HEK293 (cell line): Measurements from ENCODE around the gene HOXB1.

Experiments used
- CTCF ChIA-PET: fragments of 350-600 bp; formaldehyde crosslinking; extraction: SDS; loops from one replicate; lab custom pipeline; 2021; ENCODE audit warnings: antibody characterized with exemption; lab: Yijun Ruan, JAX
- POLR2A ChIA-PET: fragments of 300-600 bp; formaldehyde crosslinking; extraction: SDS; loops from one replicate; lab custom pipeline; 2020; ENCODE audit warnings: antibody characterized with exemption, inconsistent platforms; lab: Yijun Ruan, JAX
- H3K27ac ChIP-seq: fragments of 200-500 bp; sonication (Bioruptor generic); 2 replicates; pipeline ENCODE4 v1.5.1; 2014; ENCODE audit warnings: low read depth, low read length, control low read depth, inconsistent platforms; ENCODE audit errors: extremely low read depth
- H3K36me3 ChIP-seq, 2 experiments: fragments of 200-500 bp in 1 of 2; sonication (Bioruptor generic) in 1 of 2; 1 replicate in 1 of 2; 2 replicates in 1 of 2; pipeline ENCODE4 v1.5.1; 2014 to 2017; ENCODE audit warnings: inconsistent platforms in 2 of 2, low read length in 2 of 2; ENCODE audit not compliant: control insufficient read depth in 2 of 2, insufficient read depth in 1 of 2
- H3K4me1 ChIP-seq: fragments of 200-500 bp; sonication (Bioruptor generic); 2 replicates; pipeline ENCODE4 v1.5.1; 2014; ENCODE audit warnings: mild to moderate bottlenecking, low read length, inconsistent platforms; ENCODE audit not compliant: control insufficient read depth, insufficient read depth
- H3K4me3 ChIP-seq: 2 replicates; pipeline ENCODE4 v1.5.1; 2011; ENCODE audit warnings: low read depth, mild to moderate bottlenecking, control low read depth, low read length, moderate library complexity
- H3K9me3 ChIP-seq: fragments of 200-500 bp; sonication (Bioruptor generic); 2 replicates; pipeline ENCODE4 v1.5.1; 2014; ENCODE audit warnings: low read depth, low read length, inconsistent platforms; ENCODE audit not compliant: control insufficient read depth, insufficient read depth
- EGR2 ChIP-seq: fragments of 450-650 bp; formaldehyde crosslinking; IDR thresholded peaks from 2 replicates; pipeline ENCODE4 v1.5.1; 2016; ENCODE audit warnings: low read depth, missing biosample characterization, missing genetic modification characterization
- GLIS1 ChIP-seq: fragments of 450-650 bp; formaldehyde crosslinking; IDR thresholded peaks from 2 replicates; pipeline ENCODE4 v1.5.1; 2016; ENCODE audit warnings: missing biosample characterization, missing genetic modification characterization
- GLIS2 ChIP-seq: fragments of 450-650 bp; formaldehyde crosslinking; IDR thresholded peaks from 2 replicates; pipeline ENCODE4 v1.5.1; 2016; ENCODE audit warnings: missing biosample characterization, missing genetic modification characterization
- KLF7 ChIP-seq: fragments of 450-650 bp; formaldehyde crosslinking; IDR thresholded peaks from 2 replicates; pipeline ENCODE4 v1.5.1; 2016; ENCODE audit warnings: missing biosample characterization, missing genetic modification characterization, borderline replicate concordance
- KLF8 ChIP-seq: fragments of 450-650 bp; formaldehyde crosslinking; IDR thresholded peaks from 2 replicates; pipeline ENCODE4 v1.5.1; 2016; ENCODE audit warnings: missing biosample characterization, missing genetic modification characterization
- PRDM10 ChIP-seq: fragments of 450-650 bp; formaldehyde crosslinking; IDR thresholded peaks from 2 replicates; pipeline ENCODE4 v1.5.1; 2016; ENCODE audit warnings: missing biosample characterization, missing genetic modification characterization
- PRDM6 ChIP-seq: fragments of 450-650 bp; formaldehyde crosslinking; IDR thresholded peaks from 2 replicates; pipeline ENCODE4 v1.5.1; 2017; ENCODE audit warnings: missing biosample characterization, missing genetic modification characterization
- SP3 ChIP-seq: fragments of 450-650 bp; formaldehyde crosslinking; IDR thresholded peaks from 2 replicates; pipeline ENCODE4 v1.5.1; 2016; ENCODE audit warnings: missing biosample characterization, missing genetic modification characterization
- WT1 ChIP-seq: fragments of 450-650 bp; formaldehyde crosslinking; IDR thresholded peaks from 2 replicates; pipeline ENCODE4 v1.5.1; 2016; ENCODE audit warnings: missing biosample characterization, missing genetic modification characterization
- ZFHX2 ChIP-seq: fragments of 450-650 bp; formaldehyde crosslinking; conservative IDR thresholded peaks from 2 replicates; pipeline ENCODE4 v1.5.1; 2016; ENCODE audit warnings: missing biosample characterization, missing genetic modification characterization
- ZFP41 ChIP-seq: fragments of 450-650 bp; formaldehyde crosslinking; IDR thresholded peaks from 2 replicates; pipeline ENCODE4 v1.5.1; 2016; ENCODE audit warnings: missing biosample characterization, missing genetic modification characterization, borderline replicate concordance
- ZNF10 ChIP-seq: fragments of 450-650 bp; formaldehyde crosslinking; IDR thresholded peaks from 2 replicates; pipeline ENCODE4 v1.5.1; 2017; ENCODE audit warnings: missing biosample characterization, missing genetic modification characterization
- ZNF121 ChIP-seq: fragments of 450-650 bp; formaldehyde crosslinking; IDR thresholded peaks from 2 replicates; pipeline ENCODE4 v1.5.1; 2016; ENCODE audit warnings: missing biosample characterization, missing genetic modification characterization
- ZNF174 ChIP-seq: fragments of 450-650 bp; formaldehyde crosslinking; IDR thresholded peaks from 2 replicates; pipeline ENCODE4 v1.5.0; 2017; ENCODE audit warnings: missing biosample characterization, mild to moderate bottlenecking, missing genetic modification characterization
- ZNF18 ChIP-seq: fragments of 450-650 bp; formaldehyde crosslinking; IDR thresholded peaks from 2 replicates; pipeline ENCODE4 v1.5.1; 2016; ENCODE audit warnings: missing biosample characterization, missing genetic modification characterization
- ZNF2 ChIP-seq: fragments of 450-650 bp; formaldehyde crosslinking; IDR thresholded peaks from 2 replicates; pipeline ENCODE4 v1.5.1; 2016; ENCODE audit warnings: missing biosample characterization, missing genetic modification characterization
- ZNF211 ChIP-seq: fragments of 450-650 bp; formaldehyde crosslinking; IDR thresholded peaks from 2 replicates; pipeline ENCODE4 v1.5.1; 2016; ENCODE audit warnings: low read depth, missing biosample characterization, missing genetic modification characterization
- ZNF335 ChIP-seq: fragments of 450-650 bp; formaldehyde crosslinking; conservative IDR thresholded peaks from 2 replicates; pipeline ENCODE4 v1.5.1; 2016; ENCODE audit warnings: missing biosample characterization, missing genetic modification characterization
- ZNF423 ChIP-seq: fragments of 450-650 bp; formaldehyde crosslinking; IDR thresholded peaks from 2 replicates; pipeline ENCODE4 v1.5.1; 2016; ENCODE audit warnings: missing biosample characterization, missing genetic modification characterization
- ZNF600 ChIP-seq: fragments of 450-650 bp; formaldehyde crosslinking; IDR thresholded peaks from 2 replicates; pipeline ENCODE4 v1.5.1; 2016; ENCODE audit warnings: missing biosample characterization, missing genetic modification characterization
- ZNF621 ChIP-seq: fragments of 450-650 bp; formaldehyde crosslinking; IDR thresholded peaks from 2 replicates; pipeline ENCODE4 v1.5.1; 2017; ENCODE audit warnings: missing biosample characterization, missing genetic modification characterization
- ZNF624 ChIP-seq: fragments of 450-650 bp; formaldehyde crosslinking; IDR thresholded peaks from 2 replicates; pipeline ENCODE4 v1.5.1; 2017; ENCODE audit warnings: missing biosample characterization, missing genetic modification characterization
- ZNF629 ChIP-seq: fragments of 450-650 bp; formaldehyde crosslinking; IDR thresholded peaks from 2 replicates; pipeline ENCODE4 v1.5.1; 2017; ENCODE audit warnings: missing biosample characterization, missing genetic modification characterization
- TF ChIP-seq, protein P1 (sequence below): fragments of 450-650 bp; formaldehyde crosslinking; IDR thresholded peaks from 2 replicates; pipeline ENCODE4 v1.5.1; 2016; ENCODE audit warnings: missing biosample characterization, missing genetic modification characterization
- TF ChIP-seq, protein P2 (sequence below): fragments of 450-650 bp; formaldehyde crosslinking; IDR thresholded peaks from 2 replicates; pipeline ENCODE4 v1.5.1; 2016; ENCODE audit warnings: missing biosample characterization, missing genetic modification characterization

The HOXB1 gene

GRCh38 chr17:48544349-48545021 is 13.7 kb upstream of the HOXB1 start (continued):
- TF ChIP-seq, protein P1, sequence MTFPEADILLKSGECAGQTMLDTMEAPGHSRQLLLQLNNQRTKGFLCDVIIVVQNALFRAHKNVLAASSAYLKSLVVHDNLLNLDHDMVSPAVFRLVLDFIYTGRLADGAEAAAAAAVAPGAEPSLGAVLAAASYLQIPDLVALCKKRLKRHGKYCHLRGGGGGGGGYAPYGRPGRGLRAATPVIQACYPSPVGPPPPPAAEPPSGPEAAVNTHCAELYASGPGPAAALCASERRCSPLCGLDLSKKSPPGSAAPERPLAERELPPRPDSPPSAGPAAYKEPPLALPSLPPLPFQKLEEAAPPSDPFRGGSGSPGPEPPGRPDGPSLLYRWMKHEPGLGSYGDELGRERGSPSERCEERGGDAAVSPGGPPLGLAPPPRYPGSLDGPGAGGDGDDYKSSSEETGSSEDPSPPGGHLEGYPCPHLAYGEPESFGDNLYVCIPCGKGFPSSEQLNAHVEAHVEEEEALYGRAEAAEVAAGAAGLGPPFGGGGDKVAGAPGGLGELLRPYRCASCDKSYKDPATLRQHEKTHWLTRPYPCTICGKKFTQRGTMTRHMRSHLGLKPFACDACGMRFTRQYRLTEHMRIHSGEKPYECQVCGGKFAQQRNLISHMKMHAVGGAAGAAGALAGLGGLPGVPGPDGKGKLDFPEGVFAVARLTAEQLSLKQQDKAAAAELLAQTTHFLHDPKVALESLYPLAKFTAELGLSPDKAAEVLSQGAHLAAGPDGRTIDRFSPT = peak; percentile 51; the same call in 1 of the 2 replicates
- TF ChIP-seq ZNF423 = no peak
- TF ChIP-seq SP3 (tag by site-specific recombination) = peak; percentile 5; the same call in 1 of the 2 replicates
- peak; percentile 29; the same call in 1 of the 2 replicates for TF ChIP-seq EGR2 (tag by site-specific recombination)
- TF ChIP-seq, protein P2, sequence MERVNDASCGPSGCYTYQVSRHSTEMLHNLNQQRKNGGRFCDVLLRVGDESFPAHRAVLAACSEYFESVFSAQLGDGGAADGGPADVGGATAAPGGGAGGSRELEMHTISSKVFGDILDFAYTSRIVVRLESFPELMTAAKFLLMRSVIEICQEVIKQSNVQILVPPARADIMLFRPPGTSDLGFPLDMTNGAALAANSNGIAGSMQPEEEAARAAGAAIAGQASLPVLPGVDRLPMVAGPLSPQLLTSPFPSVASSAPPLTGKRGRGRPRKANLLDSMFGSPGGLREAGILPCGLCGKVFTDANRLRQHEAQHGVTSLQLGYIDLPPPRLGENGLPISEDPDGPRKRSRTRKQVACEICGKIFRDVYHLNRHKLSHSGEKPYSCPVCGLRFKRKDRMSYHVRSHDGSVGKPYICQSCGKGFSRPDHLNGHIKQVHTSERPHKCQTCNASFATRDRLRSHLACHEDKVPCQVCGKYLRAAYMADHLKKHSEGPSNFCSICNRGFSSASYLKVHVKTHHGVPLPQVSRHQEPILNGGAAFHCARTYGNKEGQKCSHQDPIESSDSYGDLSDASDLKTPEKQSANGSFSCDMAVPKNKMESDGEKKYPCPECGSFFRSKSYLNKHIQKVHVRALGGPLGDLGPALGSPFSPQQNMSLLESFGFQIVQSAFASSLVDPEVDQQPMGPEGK = peak; percentile 98
- TF ChIP-seq ZNF121 (tag by site-specific recombination) = no peak
- TF ChIP-seq ZNF2 (tag by site-specific recombination) = no peak
- TF ChIP-seq ZFHX2 (tag by site-specific recombination) = peak; percentile 52
- peak; percentile 27; the same call in 1 of the 2 replicates for TF ChIP-seq WT1 (tag by site-specific recombination)
- TF ChIP-seq ZNF600 (tag by site-specific recombination) = peak; percentile 40; the same call in 1 of the 2 replicates
- 0 out of 2 replicates have a peak, but pooled peaks have one; percentile 16 for TF ChIP-seq ZNF18 (tag by site-specific recombination)
- TF ChIP-seq KLF7 = 0 out of 2 replicates have a peak, but pooled peaks have one; percentile 19
- peak; percentile 78 for TF ChIP-seq GLIS2
- peak; percentile 18; the same call in 1 of the 2 replicates for TF ChIP-seq ZNF629 (tag by site-specific recombination)

GRCh38 chr17:48543854-48544348 is 13.1 kb upstream of the HOXB1 start:
- Histone ChIP-seq H3K27ac (peak overlapping the region; percentile 100), H3K4me1 (peaks cover 41% of the 10 kb centered on the region), H3K36me3 (peaks cover 0 to 11% of the 10 kb centered on the region in 2 experiments; a peak in 1 of 3 replicates), H3K4me3 (peak overlapping the region; percentile 79), H3K9me3 (no peaks in the 10 kb centered on the region)
- CTCF ChIA-PET = interaction anchor here (0.6 to 2.6 kb wide), 4 partner anchors 21 to 109 kb away, joined by 3 to 9 read pairs (median 3); no protein-coding TSS in a partner anchor
- POLR2A ChIA-PET = interaction anchor here (0.5 to 2.3 kb wide), 5 partner anchors 12 to 245 kb away, joined by 3 to 17 read pairs (median 3); partner anchors contain the start of gene HOXB4
- no peak for TF ChIP-seq ZNF10 (tag by site-specific recombination)
- no peak for TF ChIP-seq ZNF174 (tag by site-specific recombination)
- peak; percentile 98 for TF ChIP-seq PRDM10
- TF ChIP-seq GLIS1 = peak; percentile 39
- no peak for TF ChIP-seq ZNF624 (tag by site-specific recombination)
- peak; percentile 15; the same call in 1 of the 2 replicates for TF ChIP-seq KLF8
- TF ChIP-seq EGR2 (tag by site-specific recombination) = peak; percentile 33
- peak; percentile 86 for TF ChIP-seq GLIS2
- TF ChIP-seq ZNF335 = peak; percentile 30; the same call in 1 of the 2 replicates
- no peak for TF ChIP-seq ZNF621 (tag by site-specific recombination)
- peak; percentile 55 for TF ChIP-seq ZFHX2 (tag by site-specific recombination)
- TF ChIP-seq ZNF211 = no peak
- no peak for TF ChIP-seq PRDM6 (tag by site-specific recombination)
- TF ChIP-seq ZFP41 (tag by site-specific recombination) = no peak
